HG03060 (cell line): ENCODE data around the gene RHOC.

Experiments used
- ATAC-seq: cut with Tn5 transposase; IDR thresholded peaks from one replicate; pipeline ENCODE4 v1.9.1; 2021; ENCODE audit warnings: low read depth, moderate number of reproducible peaks; ENCODE audit not compliant: unreplicated experiment

RHOC gene

GRCh38 chr1:112703706-112704105 is 3.2 kb downstream of the RHOC start:
- ATAC-seq, result no peak

GRCh38 chr1:112702420-112703261 is 4.3 kb downstream of the RHOC start:
- no peak for ATAC-seq

DNA sequence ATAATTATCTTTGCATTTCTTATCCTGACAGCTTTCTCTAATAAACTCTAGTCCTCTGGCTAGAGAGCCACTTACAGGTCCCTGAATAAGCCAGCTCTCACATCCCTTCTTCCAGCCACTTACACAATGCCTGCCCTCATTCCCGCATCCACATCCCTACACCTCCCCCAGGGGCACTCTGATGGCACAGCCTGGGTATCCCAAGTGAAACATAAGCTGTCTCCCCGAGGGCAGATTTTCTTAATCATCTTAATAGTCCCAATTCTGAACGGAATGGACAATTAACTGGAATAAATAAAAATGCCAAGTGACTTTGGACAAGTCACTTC is 4.9 kb downstream of the RHOC start:
- ATAC-seq, result no peak

DNA sequence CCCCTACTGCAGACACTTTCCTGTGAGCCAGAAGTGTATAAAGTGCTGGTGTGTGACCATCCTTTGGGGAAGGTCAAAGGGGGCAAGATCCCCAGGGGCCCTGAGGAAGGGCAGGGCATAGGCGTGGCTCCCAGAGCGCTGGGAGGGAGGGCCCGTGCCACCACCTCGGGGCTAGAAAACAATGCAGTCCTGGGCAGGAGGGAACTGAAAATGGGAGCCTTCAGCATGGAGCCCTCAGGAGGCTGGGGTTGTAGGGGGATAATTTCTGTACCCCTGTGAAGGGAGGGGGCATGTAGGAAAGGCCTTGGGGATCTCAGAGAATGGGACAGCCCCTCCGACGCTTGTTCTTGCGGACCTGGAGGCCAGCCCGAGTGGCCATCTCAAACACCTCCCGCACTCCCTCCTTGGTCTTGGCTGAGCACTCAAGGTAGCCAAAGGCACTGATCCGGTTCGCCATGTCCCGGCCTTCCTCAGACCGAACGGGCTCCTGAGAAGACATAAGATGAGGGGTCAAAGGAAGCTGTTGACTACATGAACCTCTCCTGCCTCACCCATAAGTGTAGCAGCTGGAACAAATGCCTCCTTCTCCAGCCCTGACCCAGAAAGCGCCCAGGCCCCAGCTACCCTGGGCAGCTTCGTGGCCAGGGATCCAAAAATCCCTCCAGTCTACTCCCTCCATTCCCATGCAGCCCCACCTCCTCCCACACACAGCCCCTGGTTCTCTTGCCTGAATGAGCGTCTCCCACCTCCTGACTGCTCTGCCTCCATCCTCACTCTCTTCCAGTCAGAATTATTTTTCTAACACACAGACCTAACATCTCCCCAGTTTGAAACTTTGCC is 5.5 kb downstream of the RHOC start:
- ATAC-seq, result no peak

DNA sequence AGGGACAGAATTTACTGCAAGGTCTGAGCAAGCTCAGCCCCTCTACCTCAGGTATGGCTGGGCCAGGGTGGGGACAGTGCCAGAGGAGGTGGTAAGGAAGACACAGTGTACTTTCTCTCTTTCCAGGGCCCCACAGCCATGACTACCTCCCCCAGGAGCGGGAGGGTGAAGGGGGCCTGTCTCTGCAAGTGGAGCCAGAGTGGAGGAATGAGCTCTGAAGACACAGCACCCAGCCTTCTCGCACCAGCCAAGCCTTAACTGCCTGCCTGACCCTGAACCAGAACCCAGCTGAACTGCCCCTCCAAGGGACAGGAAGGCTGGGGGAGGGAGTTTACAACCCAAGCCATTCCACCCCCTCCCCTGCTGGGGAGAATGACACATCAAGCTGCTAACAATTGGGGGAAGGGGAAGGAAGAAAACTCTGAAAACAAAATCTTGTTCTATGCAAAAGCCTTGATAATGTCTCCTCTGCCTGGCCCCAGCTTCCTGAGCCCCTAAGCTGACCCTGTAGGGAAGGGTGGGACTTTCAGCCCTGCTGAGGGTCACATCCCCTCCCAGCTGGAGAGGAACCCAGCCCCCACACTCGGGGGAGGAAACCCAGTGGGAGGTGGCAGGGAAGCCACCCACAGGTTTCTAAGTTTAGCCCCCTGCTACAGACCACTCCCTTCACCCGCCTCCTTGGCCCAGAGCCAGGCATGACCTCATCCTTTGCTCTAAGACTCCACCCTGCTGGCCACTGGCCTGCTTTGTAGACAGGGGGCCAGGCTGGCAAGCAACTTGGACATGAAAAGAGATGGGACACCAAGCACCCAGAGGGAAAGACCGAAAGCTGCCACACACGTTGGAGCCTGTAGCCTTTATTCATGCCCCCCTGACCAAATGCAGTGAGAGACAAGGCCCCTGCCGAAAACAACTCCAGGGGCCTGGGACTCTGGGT is 6.4 kb downstream of the RHOC start:
- ATAC-seq, result peak; percentile 43

DNA sequence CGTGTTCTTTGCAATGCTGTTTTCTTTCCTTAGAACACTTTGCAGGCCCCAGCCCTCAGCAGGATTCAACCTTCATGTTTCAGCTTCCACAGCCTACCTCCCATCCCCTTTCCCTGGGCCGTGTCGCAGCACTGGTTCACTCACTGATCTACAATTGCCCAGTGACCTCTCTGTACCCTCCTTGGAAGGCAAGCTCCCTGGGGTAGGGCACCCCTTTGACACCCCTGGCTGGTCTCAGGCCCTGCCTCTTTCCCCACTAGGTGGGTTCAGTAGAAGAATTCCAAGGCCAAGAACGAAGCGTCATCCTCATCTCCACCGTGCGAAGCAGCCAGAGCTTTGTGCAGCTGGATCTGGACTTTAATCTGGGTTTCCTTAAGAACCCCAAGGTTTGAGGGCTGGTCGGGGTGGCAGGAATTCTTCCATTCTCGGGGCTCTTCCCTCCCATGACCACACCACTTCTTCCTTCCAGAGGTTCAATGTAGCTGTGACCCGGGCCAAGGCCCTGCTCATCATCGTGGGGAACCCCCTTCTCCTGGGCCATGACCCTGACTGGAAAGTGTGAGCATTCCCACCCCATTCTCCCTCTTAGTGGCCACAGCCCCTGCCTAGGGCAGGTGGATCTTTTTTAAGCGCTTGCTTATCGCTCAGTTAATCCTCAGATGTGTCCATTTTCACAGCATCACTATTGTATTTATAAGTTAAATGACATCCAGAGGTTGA is 7.3 kb downstream of the RHOC start:
- no peak for ATAC-seq

- no peak for ATAC-seq
Observed at GRCh38 chr1:112698366-112699310, 8.3 kb downstream of the RHOC start.

DNA sequence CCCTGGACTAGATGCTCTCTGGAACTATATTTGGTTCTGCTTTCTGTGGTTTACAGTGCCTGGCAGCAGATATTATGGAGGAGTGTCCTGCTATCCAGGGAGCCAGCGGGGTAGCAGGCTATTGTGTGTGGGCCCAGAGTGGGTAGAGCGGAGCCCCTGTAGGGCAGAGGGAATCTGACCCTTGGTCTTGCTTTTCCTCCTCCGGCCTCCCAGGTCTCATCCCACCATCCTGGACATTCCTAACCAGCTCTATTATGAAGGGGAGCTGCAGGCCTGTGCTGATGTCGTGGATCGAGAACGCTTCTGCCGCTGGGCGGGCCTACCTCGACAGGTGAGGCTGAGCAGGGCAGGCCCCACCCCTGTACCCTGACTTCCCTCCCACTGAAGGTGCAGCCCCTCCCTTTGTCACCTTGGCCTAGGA is 9.1 kb downstream of the RHOC start:
- no peak for ATAC-seq

GRCh38 chr1:112696578-112697314 is 10.2 kb downstream of the RHOC start:
- no peak for ATAC-seq

DNA sequence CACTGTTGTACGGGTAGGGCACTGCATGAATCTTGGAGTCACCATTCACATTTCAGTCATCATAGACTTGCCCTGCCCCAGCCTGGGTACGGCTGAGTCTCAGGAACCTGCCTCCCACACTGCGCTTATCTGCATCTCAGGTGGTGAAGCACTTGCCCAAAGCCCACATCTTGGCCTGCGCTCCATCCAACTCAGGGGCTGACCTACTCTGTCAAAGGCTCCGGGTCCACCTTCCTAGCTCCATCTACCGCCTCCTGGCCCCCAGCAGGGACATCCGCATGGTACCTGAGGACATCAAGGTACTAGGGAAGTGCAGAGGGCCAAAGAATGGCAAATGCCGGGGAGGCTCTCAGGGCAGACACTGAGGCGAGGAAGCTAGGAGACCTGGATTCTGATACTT is 11.7 kb downstream of the RHOC start:
- ATAC-seq, result no peak

DNA sequence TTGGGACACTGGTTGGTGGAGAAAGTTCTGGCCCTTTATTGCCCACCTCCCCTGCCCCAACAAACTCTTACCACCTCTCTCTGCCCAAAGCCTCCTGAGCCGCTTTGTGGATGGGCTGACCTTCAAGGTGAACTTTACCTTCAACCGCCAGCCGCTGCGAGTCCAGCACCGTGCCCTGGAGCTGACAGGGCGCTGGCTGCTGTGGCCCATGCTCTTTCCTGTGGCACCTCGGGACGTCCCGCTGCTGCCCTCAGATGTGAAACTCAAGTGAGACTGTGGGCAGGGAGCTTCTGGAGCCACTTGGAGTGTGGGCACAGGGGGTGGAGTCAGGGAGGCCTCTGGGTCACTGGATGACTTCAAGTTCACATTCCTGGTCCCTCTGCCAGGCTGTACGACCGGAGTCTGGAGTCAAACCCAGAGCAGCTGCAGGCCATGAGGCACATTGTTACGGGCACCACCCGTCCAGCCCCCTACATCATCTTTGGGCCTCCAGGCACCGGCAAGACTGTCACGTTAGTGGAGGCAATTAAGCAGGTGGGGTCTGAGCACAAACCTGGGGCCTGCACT is 12.5 kb downstream of the RHOC start:
- no peak for ATAC-seq

- ATAC-seq, result no peak
Observed at GRCh38 chr1:112693821-112694220, 13.1 kb downstream of the RHOC start.

DNA sequence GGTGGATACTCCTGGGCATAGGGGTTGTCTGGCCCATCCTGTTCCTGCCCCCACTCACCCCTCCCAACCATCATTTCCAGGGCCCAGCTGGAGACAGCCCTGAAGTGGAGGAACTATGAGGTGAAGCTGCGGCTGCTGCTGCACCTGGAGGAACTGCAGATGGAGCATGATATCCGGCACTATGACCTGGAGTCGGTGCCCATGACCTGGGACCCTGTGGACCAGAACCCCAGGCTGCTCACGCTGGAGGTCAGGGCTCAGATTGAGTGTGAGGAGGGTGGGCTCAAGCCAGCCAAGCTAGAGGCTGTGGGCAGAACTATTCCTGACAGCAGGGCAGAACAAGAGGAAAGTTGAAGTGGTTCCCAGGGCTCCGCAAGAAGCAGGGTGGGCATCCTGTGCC is 14.2 kb downstream of the RHOC start:
- ATAC-seq, result no peak

- no peak for ATAC-seq
Observed at GRCh38 chr1:112689842-112690237, 17.1 kb downstream of the RHOC start.

DNA sequence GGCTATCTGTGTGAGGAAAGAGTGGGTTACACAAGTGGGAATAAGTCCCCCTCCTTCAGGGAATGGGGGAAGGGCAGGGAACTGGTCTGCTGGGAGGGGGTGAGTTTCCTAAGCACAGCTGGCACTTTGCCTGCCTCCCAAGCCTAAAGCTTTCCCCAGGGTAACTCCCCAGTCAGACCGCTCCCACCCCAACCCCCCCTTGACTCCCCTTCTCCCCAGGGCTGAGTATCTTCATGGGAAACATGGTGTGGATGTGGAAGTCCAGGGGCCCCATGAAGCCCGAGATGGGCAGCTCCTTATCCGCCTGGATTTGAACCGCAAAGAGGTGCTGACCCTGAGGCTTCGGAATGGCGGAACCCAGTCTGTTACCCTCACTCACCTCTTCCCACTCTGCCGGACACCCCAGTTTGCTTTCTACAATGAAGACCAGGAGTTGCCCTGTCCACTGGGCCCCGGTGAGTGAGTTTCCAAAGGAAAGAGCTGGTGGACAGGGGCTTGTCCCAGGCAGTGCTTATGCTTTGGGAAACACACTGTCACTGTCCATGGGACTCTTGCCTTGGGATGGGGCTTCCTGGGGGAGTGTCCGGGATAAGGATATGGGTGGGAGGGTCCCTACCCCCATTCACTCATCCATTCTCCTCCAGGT is 17.6 kb downstream of the RHOC start:
- ATAC-seq, result no peak

DNA sequence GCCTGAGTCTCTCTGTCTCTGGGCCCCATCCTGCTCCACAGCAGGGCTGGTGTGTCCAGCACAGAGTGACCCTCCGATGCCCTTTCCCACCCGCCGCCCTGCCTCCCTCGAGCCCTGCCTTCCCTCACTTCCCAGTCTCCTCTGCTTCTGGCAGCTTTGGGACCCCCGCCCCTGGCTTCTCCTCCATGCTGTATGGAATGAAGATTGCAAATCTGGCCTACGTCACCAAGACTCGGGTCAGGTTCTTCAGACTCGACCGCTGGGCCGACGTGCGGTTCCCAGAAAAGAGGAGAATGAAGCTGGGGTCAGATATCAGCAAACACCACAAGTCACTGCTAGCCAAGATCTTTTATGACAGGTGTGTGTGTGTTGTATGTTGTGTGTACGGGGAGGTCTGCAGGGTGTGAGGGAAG is 18.1 kb downstream of the RHOC start:
- no peak for ATAC-seq

DNA sequence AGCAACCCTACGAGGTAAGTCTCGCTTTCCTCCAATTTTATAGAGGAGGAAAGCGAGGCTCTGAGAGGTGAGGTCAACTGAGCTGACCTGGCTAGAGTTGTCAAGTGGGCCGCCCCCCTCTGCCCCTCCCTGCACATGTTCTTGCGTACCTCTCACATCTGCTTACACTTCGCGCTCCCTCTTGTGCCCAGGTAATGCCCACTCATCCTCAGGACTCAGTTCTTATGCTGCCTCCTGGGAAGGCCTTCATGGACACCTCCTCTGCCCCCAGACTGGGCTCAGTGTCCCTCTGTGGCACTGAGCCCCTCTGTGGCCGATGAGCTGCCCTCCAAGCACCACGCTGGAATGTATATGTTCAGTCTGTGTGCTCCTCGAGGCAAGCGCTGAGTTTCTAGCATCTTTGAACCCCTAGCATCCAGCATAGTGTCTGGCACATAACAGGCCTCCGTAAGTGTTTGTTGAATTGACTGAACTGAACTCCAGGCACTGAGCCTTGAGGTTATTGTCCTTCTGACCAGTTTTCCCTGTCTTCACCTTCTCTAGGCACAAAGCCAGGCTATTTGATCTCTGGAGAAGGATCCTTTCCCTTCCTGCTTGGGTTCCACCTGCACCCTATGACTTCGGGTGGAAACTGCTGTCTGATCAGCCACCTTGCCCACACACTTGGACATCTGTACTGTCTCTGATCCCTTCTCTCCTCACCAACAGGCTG is 19.0 kb downstream of the RHOC start:
- no peak for ATAC-seq
